ENCODE results near the gene IRS1.

IRS1 gene

GRCh38 chr2:226771067-226771466 lies 28.6 kb downstream of the IRS1 start:
- Histone ChIP-seq H3K27ac (no peak overlapping the region), H3K4me3 (no peak overlapping the region), H3K27me3 (no peaks in the 10 kb centered on the region), H3K9me3 (no peaks in the 10 kb centered on the region), H3K36me3 (peaks cover 10 to 18% (median 12%) of the 10 kb centered on the region in 3 donors), H3K4me1 (peaks cover 0 to 44% (median 17%) of the 10 kb centered on the region in 4 donors)
- TF ChIP-seq, protein P1, sequence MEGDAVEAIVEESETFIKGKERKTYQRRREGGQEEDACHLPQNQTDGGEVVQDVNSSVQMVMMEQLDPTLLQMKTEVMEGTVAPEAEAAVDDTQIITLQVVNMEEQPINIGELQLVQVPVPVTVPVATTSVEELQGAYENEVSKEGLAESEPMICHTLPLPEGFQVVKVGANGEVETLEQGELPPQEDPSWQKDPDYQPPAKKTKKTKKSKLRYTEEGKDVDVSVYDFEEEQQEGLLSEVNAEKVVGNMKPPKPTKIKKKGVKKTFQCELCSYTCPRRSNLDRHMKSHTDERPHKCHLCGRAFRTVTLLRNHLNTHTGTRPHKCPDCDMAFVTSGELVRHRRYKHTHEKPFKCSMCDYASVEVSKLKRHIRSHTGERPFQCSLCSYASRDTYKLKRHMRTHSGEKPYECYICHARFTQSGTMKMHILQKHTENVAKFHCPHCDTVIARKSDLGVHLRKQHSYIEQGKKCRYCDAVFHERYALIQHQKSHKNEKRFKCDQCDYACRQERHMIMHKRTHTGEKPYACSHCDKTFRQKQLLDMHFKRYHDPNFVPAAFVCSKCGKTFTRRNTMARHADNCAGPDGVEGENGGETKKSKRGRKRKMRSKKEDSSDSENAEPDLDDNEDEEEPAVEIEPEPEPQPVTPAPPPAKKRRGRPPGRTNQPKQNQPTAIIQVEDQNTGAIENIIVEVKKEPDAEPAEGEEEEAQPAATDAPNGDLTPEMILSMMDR (IDR thresholded peaks at IDR 0.05) = no peak
- intact Hi-C loops (cut with DNase I; ENCODE audit: low total_unique reads) = no loop called here
- DNase-seq = no peak

DNA sequence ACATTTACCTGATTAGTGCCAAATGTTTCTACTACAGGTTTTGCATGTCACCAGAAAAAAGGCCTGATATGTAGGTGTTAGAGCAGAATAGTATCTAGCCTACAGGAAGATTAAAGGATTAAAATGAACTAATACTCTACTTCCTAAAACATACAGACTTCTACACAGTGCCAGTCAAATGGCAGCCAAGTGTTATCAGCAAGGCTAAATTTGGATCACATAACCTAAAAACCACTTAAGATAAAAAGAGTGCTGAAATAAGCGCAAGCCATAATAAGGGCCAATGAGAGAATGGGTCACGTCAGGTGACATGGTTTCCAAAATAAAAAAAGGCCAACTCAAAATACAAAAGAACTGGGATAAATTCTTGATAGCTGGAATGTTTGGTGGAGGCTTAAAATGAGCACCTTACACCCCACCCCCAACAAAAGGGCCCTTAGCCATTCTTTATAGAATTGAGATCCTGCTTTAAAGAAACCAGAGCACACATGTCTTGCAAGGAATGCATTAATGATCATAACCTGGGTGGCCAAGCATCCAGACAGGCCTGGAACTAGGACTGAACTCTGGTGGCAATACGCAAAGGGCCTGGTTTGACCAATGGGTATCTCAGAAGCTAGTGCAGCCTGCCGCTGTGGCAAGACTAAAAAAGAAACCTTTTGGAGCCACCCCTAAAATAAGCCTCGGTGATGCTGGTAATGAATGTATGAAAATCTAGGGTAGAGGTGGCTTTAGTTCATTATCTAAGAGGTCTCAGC lies 32.4 kb downstream of the IRS1 start:
- no peak for DNase-seq
- intact Hi-C loops (cut with DNase I; ENCODE audit: low total_unique reads) = no loop called here
- no peaks in the 10 kb centered on the region for H3K9me3 ChIP-seq
- no peak overlapping the region for H3K27ac ChIP-seq
- no peaks in the 10 kb centered on the region for H3K27me3 ChIP-seq
- peaks cover 0 to 6% (median 0%) of the 10 kb centered on the region in 3 donors for H3K36me3 ChIP-seq
- TF ChIP-seq, protein P1 (IDR thresholded peaks at IDR 0.05) = no peak
- peaks cover 0 to 50% (median 18%) of the 10 kb centered on the region in 4 donors for H3K4me1 ChIP-seq
- H3K4me3 ChIP-seq = no peak overlapping the region

DNA sequence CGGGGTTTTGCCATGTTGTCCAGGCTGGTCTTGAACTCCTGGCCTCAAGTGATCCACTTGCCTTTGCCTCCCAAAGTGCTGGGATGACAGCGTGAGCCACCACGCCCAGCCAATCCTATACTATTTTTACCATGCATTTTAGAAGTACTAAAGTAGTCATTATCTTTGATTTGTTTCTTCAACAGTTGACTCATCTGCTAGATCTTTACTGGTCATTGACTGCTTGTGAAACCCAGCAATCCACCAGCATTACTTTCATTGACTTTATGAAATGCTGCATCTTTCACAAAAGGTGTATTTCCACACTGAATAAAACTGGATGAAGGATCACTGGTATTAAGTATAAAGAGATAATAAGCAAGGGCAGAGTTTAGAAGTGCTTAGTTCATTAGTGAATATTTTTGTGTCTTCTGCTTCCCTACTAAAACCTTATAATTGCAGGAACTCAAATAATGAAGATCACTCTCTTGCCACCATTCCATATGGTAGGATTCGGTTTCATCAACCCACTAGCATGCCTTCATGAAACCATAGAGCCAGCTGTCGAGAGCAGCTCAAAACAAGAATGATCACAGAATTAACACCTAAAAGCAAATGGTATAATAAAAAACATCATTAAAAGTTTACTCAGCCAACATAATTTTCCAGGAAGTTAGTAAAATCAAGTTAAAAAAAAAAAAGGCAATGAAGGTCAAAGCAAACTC lies 33.1 kb downstream of the IRS1 start:
- Histone ChIP-seq H3K4me3 (no peak overlapping the region), H3K4me1 (peaks cover 0 to 52% (median 14%) of the 10 kb centered on the region in 4 donors), H3K27ac (no peak overlapping the region), H3K27me3 (no peaks in the 10 kb centered on the region), H3K9me3 (no peaks in the 10 kb centered on the region), H3K36me3 (peaks cover 0 to 6% (median 0%) of the 10 kb centered on the region in 3 donors)
- TF ChIP-seq, protein P1 (IDR thresholded peaks at IDR 0.05) = no peak
- intact Hi-C loops (cut with DNase I; ENCODE audit: low total_unique reads) = no loop called here
- DNase-seq = no peak

- intact Hi-C loops (cut with DNase I; ENCODE audit: low total_unique reads) = no loop called here
- DNase-seq = no peak
- no peaks in the 10 kb centered on the region for H3K27me3 ChIP-seq
- H3K9me3 ChIP-seq = no peaks in the 10 kb centered on the region
- TF ChIP-seq, protein P1 (IDR thresholded peaks at IDR 0.05) = no peak
- H3K27ac ChIP-seq = peak overlapping the region in 1 of 2 donors; percentile 45
- H3K4me3 ChIP-seq = no peak overlapping the region
- H3K36me3 ChIP-seq = no peaks in the 10 kb centered on the region
- H3K4me1 ChIP-seq = peaks cover 4 to 73% (median 36%) of the 10 kb centered on the region in 4 donors
Observed at GRCh38 chr2:226763320-226763719, 36.3 kb downstream of the IRS1 start.

DNA sequence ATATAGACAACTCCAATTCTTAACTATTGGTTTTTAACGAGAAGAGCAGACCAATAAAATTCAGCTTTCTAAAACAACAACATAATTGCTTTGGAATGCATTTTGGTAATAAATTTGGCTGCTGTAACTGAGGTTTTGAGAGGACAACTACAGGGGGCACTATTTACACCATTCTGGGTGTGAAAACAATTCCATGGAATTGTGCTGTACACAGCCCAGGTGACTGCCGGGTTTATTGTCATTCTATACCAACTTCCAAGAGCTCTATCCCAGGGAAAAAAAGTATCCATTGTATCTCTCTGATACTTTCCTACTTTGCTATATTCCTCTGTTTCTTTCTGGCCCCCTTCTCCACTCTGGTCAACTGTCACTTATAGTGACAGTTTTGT lies 38.4 kb downstream of the IRS1 start:
- Histone ChIP-seq H3K4me1 (peaks cover 4 to 67% (median 41%) of the 10 kb centered on the region in 4 donors), H3K27ac (peak overlapping the region; percentile 25 to 39), H3K27me3 (no peaks in the 10 kb centered on the region), H3K36me3 (no peaks in the 10 kb centered on the region), H3K9me3 (no peaks in the 10 kb centered on the region), H3K4me3 (no peak overlapping the region)
- intact Hi-C loops (cut with DNase I; ENCODE audit: low total_unique reads) = no loop called here
- no peak for DNase-seq
- TF ChIP-seq, protein P1 (IDR thresholded peaks at IDR 0.05) = no peak

All from tibial artery (tissue), 4 donors.